SU-DHL-6 (cell line): Measurements from ENCODE around the gene SCARB1.
A peak's percentile ranks its signal among the peaks of the same experiment; 100 is the strongest.

ENCODE experiments used
- H2AFZ ChIP-seq: fragments of 200-600 bp; sonication (generic); 2 replicates; pipeline ENCODE4 v1.6.1; 2014; ENCODE audit warnings: low read depth, mild to moderate bottlenecking, moderate library complexity, mixed read lengths, antibody characterized with exemption, low read length; ENCODE audit not compliant: severe bottlenecking
- H3F3A ChIP-seq: fragments of 200-600 bp; shearing (Covaris generic); 2 replicates; pipeline ENCODE4 v1.6.0; 2016; ENCODE audit warnings: antibody characterized with exemption, mild to moderate bottlenecking; ENCODE audit not compliant: insufficient read depth
- H3K27ac ChIP-seq: fragments of 200-600 bp; sonication (generic); 2 replicates; pipeline ENCODE4 v1.5.1; 2016; ENCODE audit warnings: low read depth, mild to moderate bottlenecking, low read length, moderate library complexity, mixed read lengths
- H3K27me3 ChIP-seq: fragments of 200-600 bp; sonication (generic), shearing (Covaris generic); 2 replicates; pipeline ENCODE4 v1.6.0; 2014; ENCODE audit warnings: mild to moderate bottlenecking, low read length
- H3K36me3 ChIP-seq: fragments of 200-600 bp; sonication (generic); 2 replicates; pipeline ENCODE4 v1.6.1; 2014; ENCODE audit warnings: mild to moderate bottlenecking, low read length, mixed read lengths
- H3K4me2 ChIP-seq: fragments of 300-600, 200-600 bp; shearing (Covaris generic), sonication (generic); 2 replicates; pipeline ENCODE4 v1.6.0; 2014; ENCODE audit warnings: low read length, low read depth, mild to moderate bottlenecking; ENCODE audit not compliant: poor library complexity, severe bottlenecking
- H3K4me3 ChIP-seq: fragments of 200-600 bp; sonication (generic); 2 replicates; pipeline ENCODE4 v1.5.1; 2014; ENCODE audit warnings: antibody characterized with exemption, low read length, mild to moderate bottlenecking, mixed read lengths; ENCODE audit not compliant: insufficient read depth, poor library complexity, severe bottlenecking
- H3K79me2 ChIP-seq: fragments of 200-600 bp; sonication (generic); 2 replicates; pipeline ENCODE4 v1.6.1; 2014; ENCODE audit warnings: mild to moderate bottlenecking, low read length, moderate library complexity; ENCODE audit not compliant: insufficient read depth
- H3K9ac ChIP-seq: fragments of 200-600 bp; sonication (generic); 2 replicates; pipeline ENCODE4 v1.7.0; 2014; ENCODE audit warnings: mild to moderate bottlenecking, low read length
- H3K9me2 ChIP-seq: fragments of 200-600 bp; sonication (generic); replicated peaks from 2 replicates; pipeline ENCODE4 v1.6.1; 2014; ENCODE audit warnings: low read length; ENCODE audit not compliant: insufficient read depth
- H3K9me3 ChIP-seq: fragments of 200-600 bp; sonication (generic); 2 replicates; pipeline ENCODE4 v1.6.1; 2014; ENCODE audit warnings: low read length, mixed read lengths; ENCODE audit not compliant: insufficient read depth
- H4K20me1 ChIP-seq: fragments of 200-600 bp; sonication (generic); 2 replicates; pipeline ENCODE4 v1.6.1; 2014; ENCODE audit warnings: low read depth, mild to moderate bottlenecking, antibody characterized with exemption, low read length, moderate library complexity, mixed read lengths
- EZH2phosphoT487 ChIP-seq: fragments of 200-600 bp; sonication (generic), shearing (Covaris generic); conservative IDR thresholded peaks from 2 replicates; pipeline ENCODE4 v1.6.1; 2018; ENCODE audit warnings: mild to moderate bottlenecking, antibody characterized with exemption, low read length, moderate library complexity, mixed read lengths
- TF ChIP-seq, protein P1 (sequence below): fragments of 200-600 bp; sonication (generic); IDR thresholded peaks from one replicate; pipeline ENCODE4 v1.5.1; 2017; ENCODE audit warnings: antibody characterized with exemption, mild to moderate bottlenecking, low read length, moderate library complexity; ENCODE audit not compliant: insufficient read depth, poor library complexity, severe bottlenecking

The SCARB1 gene

DNA sequence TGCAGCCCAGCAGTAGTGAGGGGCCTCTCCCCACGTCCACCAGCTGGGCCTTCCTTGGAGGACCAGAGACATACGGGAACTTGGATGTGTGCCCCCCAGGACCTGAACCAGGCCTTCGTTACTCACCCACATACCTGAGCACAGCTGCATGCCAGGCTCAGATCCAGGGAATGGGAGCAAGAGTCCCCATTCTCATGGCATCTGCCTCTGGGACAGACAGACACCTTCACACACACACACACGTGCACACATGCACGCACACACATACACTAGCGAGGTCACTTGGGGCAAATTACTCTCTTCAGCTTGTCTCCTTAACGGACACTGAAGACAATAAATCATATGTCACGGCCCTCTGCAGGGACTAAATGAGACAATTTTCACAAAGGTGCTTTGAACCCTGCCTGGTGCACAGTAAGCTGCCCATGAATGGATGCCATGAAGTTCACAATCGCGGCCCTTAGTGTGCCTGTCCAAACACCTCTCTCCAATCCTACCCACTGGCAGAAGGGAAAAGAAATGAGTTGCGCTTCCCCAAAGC, 5.7 kb downstream of the SCARB1 start:
- peaks cover 38% of the 10 kb centered on the region; the same call in 1 of the 2 replicates for H3K79me2 ChIP-seq
- TF ChIP-seq, protein P1, sequence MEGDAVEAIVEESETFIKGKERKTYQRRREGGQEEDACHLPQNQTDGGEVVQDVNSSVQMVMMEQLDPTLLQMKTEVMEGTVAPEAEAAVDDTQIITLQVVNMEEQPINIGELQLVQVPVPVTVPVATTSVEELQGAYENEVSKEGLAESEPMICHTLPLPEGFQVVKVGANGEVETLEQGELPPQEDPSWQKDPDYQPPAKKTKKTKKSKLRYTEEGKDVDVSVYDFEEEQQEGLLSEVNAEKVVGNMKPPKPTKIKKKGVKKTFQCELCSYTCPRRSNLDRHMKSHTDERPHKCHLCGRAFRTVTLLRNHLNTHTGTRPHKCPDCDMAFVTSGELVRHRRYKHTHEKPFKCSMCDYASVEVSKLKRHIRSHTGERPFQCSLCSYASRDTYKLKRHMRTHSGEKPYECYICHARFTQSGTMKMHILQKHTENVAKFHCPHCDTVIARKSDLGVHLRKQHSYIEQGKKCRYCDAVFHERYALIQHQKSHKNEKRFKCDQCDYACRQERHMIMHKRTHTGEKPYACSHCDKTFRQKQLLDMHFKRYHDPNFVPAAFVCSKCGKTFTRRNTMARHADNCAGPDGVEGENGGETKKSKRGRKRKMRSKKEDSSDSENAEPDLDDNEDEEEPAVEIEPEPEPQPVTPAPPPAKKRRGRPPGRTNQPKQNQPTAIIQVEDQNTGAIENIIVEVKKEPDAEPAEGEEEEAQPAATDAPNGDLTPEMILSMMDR = no peak
- TF ChIP-seq EZH2phosphoT487 = no peak
- peaks cover 6% of the 10 kb centered on the region; the same call in 1 of the 2 replicates for H3F3A ChIP-seq
- H3K9me3 ChIP-seq = no peaks in the 10 kb centered on the region
- no peaks in the 10 kb centered on the region for H4K20me1 ChIP-seq
- H3K36me3 ChIP-seq = no peaks in the 10 kb centered on the region
- no peak overlapping the region for H3K27ac ChIP-seq
- H3K4me2 ChIP-seq = no peak overlapping the region
- H3K9me2 ChIP-seq = no peaks in the 10 kb centered on the region
- H3K27me3 ChIP-seq = no peaks in the 10 kb centered on the region
- H2AFZ ChIP-seq = no peak overlapping the region
- H3K4me3 ChIP-seq = no peak overlapping the region
- H3K9ac ChIP-seq = no peak overlapping the region

DNA sequence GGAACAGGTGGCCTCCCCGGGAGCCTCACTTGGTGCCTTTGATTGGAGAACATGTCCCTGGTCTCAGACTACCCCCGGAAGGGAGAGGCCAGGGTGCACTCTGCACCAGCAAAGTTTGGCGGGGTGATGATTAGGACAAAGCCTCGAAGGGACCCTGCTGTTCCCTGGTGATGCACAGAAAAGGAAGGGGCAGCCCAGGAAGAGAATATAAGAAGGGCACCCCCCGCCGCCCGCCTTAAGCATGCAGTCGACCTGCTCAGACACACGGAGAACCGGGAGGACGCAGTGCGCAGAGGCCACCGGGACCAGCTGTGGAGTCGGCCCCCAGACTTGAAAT, 6.9 kb downstream of the SCARB1 start:
- H3K36me3 ChIP-seq = no peaks in the 10 kb centered on the region
- H3F3A ChIP-seq = peaks cover 6% of the 10 kb centered on the region; the same call in 1 of the 2 replicates
- no peak overlapping the region for H3K4me2 ChIP-seq
- H3K27me3 ChIP-seq = no peaks in the 10 kb centered on the region
- no peak overlapping the region for H3K27ac ChIP-seq
- no peak overlapping the region for H3K4me3 ChIP-seq
- no peaks in the 10 kb centered on the region for H4K20me1 ChIP-seq
- no peak overlapping the region for H3K9ac ChIP-seq
- no peak overlapping the region for H2AFZ ChIP-seq
- TF ChIP-seq, protein P1 = no peak
- no peak for TF ChIP-seq EZH2phosphoT487
- no peaks in the 10 kb centered on the region for H3K9me2 ChIP-seq
- H3K79me2 ChIP-seq = peaks cover 41% of the 10 kb centered on the region; the same call in 1 of the 2 replicates
- no peaks in the 10 kb centered on the region for H3K9me3 ChIP-seq

DNA sequence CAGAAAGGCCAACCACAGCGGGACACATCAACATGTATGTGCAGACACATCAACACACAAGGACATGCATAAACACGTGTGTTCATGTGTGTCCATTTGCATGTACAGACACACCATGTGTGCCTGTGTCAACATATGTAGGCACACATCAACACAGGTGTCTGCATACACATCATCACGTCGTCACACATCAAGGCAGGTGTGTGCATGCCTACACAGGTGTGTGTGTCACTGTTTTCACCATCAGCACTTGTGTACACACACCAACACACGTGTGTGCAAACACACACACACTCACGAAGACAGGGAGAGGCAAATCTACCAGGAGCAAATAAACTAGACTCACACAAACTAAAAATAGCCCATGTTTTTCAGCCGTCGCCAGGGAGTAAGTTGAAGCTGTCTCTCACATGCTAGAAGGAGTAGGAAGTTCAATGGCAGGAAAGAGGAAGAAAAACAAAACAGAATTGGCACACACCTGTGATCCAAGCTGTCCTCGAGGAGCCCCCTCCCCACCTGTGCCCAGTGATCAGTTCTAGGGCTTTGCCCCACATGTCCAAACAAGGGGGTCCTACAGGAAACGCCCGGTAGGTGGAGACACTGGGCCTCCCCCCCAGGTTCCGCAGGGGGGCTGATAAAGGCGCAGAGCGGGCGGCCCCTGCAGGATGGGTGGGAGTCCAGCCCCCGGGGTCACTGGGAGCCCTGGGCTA, 7.4 kb downstream of the SCARB1 start:
- no peaks in the 10 kb centered on the region for H3K36me3 ChIP-seq
- H4K20me1 ChIP-seq = no peaks in the 10 kb centered on the region
- H3K9me3 ChIP-seq = no peaks in the 10 kb centered on the region
- TF ChIP-seq, protein P1 = peak; percentile 37
- TF ChIP-seq EZH2phosphoT487 = no peak
- peaks cover 41% of the 10 kb centered on the region; the same call in 1 of the 2 replicates for H3K79me2 ChIP-seq
- no peak overlapping the region for H3K4me3 ChIP-seq
- no peaks in the 10 kb centered on the region for H3K27me3 ChIP-seq
- H3K9ac ChIP-seq = no peak overlapping the region
- H3K27ac ChIP-seq = no peak overlapping the region
- H3F3A ChIP-seq = peaks cover 5% of the 10 kb centered on the region; the same call in 1 of the 2 replicates
- H3K9me2 ChIP-seq = no peaks in the 10 kb centered on the region
- no peak overlapping the region for H3K4me2 ChIP-seq
- H2AFZ ChIP-seq = no peak overlapping the region
